ENCODE data around the gene PTPRG.

Gene PTPRG

GRCh38 chr3:61908382-61908781 is 347.0 kb downstream of the PTPRG start:
- no peak for DNase-seq

- no peak for DNase-seq
Measured at GRCh38 chr3:61910732-61911131, 349.4 kb downstream of the PTPRG start.

DNA sequence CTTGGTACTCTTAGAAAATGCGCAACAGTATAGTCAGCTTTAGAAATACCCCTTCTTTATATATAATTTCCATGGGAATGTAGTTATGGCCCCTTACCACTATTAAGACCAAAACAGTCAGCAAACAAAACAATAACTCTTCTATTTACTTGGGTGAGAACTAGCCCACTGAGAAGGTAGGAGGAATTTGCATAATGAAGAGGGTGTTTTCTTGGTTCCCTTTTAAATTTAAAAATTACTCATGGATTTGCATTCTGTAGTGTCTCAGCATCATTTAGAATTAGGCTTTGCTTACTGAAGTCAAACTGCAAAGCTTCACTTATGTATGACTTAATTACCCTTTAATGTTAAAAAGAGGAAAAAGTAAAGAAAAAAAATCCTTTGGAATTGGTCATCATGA is 350.8 kb downstream of the PTPRG start:
- DNase-seq: no peak

DNA sequence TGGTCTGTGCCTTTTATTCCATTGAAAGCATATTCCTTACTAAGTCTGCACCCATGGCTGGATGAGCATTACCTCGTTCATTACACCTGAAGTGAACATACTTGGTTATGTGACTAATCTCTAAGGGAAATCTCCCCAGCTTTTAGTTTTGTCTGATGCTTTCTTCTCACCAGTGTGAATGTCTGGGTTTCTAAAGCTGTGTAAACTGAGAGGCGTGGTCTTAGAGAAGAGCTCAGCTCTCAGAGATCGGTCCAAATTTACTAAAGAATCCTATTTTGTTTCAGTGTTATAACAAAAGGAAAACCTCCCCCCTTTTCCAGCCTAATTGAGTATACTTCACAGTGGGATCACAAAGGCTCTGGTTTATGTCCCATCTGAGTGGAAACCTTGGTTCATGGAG is 352.3 kb downstream of the PTPRG start:
- no peak for DNase-seq

DNA sequence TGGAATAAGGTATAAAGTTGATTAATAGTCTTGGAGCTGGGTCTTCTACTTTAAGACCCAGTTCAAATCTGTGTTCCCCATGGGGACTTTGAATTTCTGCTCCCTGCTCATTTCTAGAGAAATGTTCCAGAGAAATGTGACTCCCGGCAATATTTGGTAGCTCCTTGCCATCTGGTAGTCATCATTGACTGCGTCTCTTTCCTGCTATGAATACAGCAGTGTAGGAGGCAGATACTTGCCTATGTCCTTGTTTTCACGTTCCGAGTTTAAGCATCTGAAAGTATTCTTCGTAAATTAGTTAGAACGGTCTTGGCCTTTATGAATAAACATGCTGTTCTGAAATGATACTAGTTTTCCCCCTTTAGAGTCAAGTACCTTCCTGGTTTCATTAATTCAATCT is 352.9 kb downstream of the PTPRG start:
- DNase-seq: no peak

DNA sequence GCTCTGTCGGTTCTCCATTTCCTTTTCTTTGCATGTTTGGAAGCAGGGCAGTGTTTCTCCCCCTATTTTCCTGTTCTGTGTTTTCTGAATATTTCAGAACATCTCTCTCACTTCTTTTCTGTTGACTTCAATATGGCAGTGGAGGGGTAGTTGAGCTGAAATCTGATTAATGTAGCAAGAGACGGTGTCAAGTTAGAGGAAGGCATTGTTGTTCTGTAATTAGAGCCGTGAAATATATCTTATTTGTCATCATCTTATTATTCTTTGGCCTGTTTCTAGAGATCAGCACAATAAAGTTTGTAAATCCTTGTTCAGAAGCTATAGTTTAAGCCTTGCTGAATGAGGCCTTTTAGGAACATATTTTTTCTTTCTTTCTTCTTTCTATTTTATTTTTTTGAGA is 353.9 kb downstream of the PTPRG start:
- DNase-seq: no peak

- no peak for DNase-seq
Measured at GRCh38 chr3:61919371-61919770, 358.0 kb downstream of the PTPRG start.

DNA sequence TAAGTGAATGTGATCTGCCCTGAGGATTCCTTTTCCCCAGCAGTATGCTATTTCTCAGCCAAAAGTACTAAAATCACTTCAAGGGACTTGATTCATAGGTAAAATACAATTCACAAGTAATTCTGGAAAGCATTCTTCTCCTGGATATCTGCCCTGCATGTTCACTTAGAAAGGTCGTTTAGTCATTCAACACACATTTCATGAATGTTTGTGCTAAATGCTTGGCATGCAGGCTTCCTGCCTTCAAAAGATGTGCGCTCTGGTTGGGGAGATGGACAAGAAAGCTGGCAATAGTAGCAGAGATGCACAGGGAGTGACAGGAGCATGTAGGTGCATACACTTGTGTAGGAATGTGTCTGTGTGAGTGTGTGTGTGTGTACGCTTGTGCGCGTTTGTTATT is 360.7 kb downstream of the PTPRG start:
- DNase-seq: no peak

GRCh38 chr3:61924090-61924735 is 362.8 kb downstream of the PTPRG start:
- no peak for DNase-seq

DNA sequence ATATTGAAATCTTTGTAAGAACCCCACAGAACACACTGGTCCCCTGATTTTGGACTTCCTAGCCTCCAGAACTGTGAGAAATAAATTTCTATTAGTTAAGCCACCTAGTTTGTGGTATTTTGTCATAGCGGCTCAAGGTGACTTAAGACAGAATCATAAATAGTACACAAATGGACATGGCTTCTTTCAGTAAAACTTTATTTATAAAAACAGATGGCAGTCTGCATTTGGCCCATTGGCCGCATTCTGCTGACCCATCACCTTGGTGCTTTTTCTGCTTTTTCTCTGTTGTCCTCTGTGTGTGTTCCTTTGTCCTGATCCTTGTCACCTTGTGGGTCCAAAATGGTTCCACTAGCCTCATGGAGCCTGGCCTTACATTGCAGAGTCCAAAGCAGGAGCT is 363.6 kb downstream of the PTPRG start:
- no peak for DNase-seq

DNA sequence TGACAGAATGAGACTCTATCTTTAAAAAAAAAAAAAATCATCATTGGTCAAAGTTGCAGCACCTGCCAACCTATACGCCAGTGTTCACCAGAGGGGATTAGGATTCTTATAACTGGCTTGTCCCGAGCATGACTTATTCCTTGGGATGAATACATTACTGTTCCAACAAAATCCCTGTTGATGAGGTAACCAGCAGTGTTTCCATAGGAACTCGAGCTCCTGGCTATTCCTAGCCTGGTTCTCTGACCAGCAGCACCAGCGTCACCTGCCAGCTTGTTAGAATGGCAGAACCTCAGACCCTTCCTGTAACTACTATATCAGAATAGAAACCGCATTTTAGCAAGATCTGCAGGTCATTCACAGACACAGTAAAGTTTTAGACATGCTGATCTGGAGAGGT is 364.4 kb downstream of the PTPRG start:
- no peak for DNase-seq

- DNase-seq: no peak
Measured at GRCh38 chr3:61926923-61927322, 365.6 kb downstream of the PTPRG start.

- DNase-seq: no peak
Measured at GRCh38 chr3:61927332-61927731, 366.0 kb downstream of the PTPRG start.

- no peak for DNase-seq
Measured at GRCh38 chr3:61928039-61928438, 366.7 kb downstream of the PTPRG start.

GRCh38 chr3:61928776-61929314 is 367.5 kb downstream of the PTPRG start:
- no peak for DNase-seq

- DNase-seq: no peak
Measured at GRCh38 chr3:61929617-61930016, 368.2 kb downstream of the PTPRG start.

DNA sequence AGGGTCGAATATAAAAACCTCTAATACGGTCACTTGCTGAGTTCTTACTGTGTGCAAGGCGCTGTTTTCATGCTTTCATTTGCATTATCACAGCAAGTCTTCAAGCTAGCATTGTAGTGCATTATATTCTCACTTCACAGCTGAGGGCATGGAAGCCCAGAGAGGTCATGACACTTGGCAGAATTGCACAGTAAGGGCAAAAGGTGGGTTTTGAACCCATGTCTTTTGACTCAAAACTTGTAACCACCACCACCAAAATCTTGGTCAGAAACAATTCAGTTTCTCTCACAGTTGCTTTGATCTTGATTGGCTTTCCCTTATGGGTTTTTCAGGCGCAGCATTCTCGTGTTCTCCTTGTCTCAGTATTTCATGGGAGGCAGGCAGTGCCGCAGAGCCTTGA is 371.1 kb downstream of the PTPRG start:
- DNase-seq: no peak

- no peak for DNase-seq
Measured at GRCh38 chr3:61933798-61934504, 372.6 kb downstream of the PTPRG start.

DNA sequence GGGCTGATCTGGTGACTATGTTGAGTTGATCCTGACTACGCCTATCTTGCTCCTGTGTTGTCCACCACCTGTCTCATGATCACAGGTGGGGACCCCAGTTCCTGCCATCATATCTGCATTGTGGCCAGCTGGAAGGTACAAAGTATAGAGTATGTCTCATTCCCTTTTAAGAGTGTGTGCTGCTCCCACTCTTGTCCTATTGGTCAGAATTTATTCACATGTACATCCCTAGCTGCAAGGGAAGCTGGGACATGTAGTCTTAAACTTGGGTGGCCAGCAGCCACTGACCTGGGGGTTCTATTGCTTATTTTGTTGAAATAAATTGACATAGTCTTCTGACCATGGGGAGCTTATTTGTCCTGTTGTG is 373.1 kb downstream of the PTPRG start:
- no peak for DNase-seq

DNA sequence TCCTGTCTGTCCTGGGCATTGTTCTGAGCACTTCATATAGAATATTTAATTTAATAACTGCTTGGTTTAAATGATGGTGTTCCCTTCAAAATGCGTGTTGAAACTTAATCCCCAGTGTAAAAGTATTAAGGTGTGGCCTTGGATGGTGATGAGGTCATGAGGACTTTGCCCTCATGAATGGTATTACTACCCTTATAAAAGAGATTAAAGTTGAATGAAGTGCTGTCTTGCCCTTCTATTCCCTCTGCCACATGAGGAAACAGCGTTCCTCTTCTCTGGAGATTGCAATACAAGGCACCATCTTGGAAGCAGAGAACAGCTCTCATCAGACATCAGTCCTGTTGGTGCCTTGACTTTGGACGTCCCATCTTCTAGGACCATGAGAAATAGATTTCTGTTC is 374.4 kb downstream of the PTPRG start:
- no peak for DNase-seq

DNA sequence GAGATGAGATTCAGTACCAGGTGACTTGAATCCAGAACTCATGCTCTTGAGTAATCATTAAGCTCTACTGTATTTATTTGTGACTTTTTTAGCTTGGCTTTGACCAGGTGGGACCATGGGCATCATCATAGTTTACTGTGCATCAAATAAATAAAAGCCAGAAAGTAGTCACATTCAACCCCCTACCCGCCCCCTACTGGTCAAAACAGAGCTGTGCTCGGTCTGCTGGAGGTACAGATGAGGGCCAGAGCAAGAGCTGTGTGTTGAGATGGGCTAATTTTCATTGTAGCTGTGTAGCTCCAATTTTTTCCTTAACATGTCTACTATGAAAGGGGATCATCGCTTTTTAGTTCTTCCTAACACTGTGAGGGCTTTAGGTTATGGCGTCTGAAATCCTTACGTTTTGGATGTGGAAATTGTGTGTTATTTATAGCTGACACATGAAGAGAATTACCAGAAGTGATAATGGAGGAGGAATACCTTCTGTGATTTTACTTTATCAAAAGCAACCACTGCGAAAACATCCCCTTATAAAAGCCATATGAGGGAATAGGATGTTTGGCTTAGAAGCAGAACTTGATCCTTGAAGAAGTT is 375.1 kb downstream of the PTPRG start:
- no peak for DNase-seq

GRCh38 chr3:61937477-61937876 is 376.1 kb downstream of the PTPRG start:
- DNase-seq: no peak

- no peak for DNase-seq
Measured at GRCh38 chr3:61938878-61939549, 377.6 kb downstream of the PTPRG start.

DNA sequence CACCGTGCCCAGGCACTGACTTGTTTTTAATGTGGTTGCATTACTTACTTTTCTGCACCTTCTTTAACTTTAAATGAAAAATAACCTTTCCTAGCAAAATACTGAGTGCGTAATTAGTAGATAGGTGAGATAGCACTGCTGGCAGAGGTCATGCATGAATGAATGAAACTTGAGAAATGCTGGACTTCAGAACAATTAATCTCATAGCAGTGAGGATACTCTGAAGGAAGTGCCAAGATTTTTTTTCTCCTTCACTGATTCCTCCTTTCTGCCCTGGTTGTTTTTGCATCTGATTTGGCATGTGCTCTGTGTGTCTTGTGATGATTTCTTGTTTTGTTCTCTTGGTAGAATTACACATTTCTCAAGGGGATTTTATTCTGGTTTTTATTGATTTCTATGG is 378.9 kb downstream of the PTPRG start:
- DNase-seq: no peak
